Left lung (tissue), 10 donors: ENCODE data around the gene DNAL4. TPM values are rescaled to one million over a fixed set of nuclear protein-coding genes. Genes with fewer than 3 reads are reported as not detected.

Source experiments
- ATAC-seq: fragments of 200-7000 bp; cut with Tn5 transposase; one replicate; pipeline ENCODE4 v1.9.1; 2020; ENCODE audit warnings: moderate library complexity
- DNase-seq, 4 donors: peaks; one replicate each; pipeline ENCODE4 v3.0.0-alpha.2; 2013 to 2020
- H3K27ac ChIP-seq, 2 donors: fragments of 200-600 bp; sonication (generic) in 1 of 2; one replicate each; pipeline versions ENCODE4 v1.5.0 to v1.8.0; 2020 to 2021
- H3K27me3 ChIP-seq, 2 donors: fragments of 200-600 bp; sonication (generic) in 1 of 2; one replicate each; pipeline versions ENCODE4 v1.5.0 to v1.8.0; 2020 to 2021
- H3K36me3 ChIP-seq, 2 donors: fragments of 200-600 bp; sonication (generic) in 1 of 2; one replicate each; pipeline versions ENCODE4 v1.5.0 to v1.8.0; 2020 to 2021
- H3K4me1 ChIP-seq, 2 donors: fragments of 200-600 bp; one replicate each; pipeline ENCODE4 v1.8.0; 2021
- H3K4me3 ChIP-seq, 2 donors: fragments of 200-600 bp; sonication (generic) in 1 of 2; one replicate each; pipeline versions ENCODE4 v1.5.0 to v1.8.0; 2020 to 2021; ENCODE audit warnings: mild to moderate bottlenecking in 1 of 2
- H3K9me3 ChIP-seq, 2 donors: fragments of 200-600 bp; sonication (generic) in 1 of 2; one replicate each; pipeline versions ENCODE4 v1.5.0 to v1.8.0; 2020 to 2021
- intact Hi-C, 2 donors: fragments of 100-400 bp; cut with DNase I; formaldehyde crosslinking; loops; one replicate each; pipeline versions ENCODE4 v1.11.2 to v1.14.2; 2022
- polyA plus RNA-seq, 6 donors: library from polyadenylated mRNA; unstranded; fragments of 120-200 nt; gene quantifications; one replicate each; pipeline ENCODE4 v1.2.1, GENCODE V29; 2013; ENCODE audit not compliant: insufficient read length in 6 of 6
- total RNA-seq, 2 donors: library from RNA; stranded (reverse); fragmentation: NEBNext Ultra II Directional; extraction: Animal tissue kit (Norgen Biotek cat#: 25700); gene quantifications; one replicate each; pipeline ENCODE4 v1.2.1, GENCODE V29; 2021
- TF ChIP-seq, protein P1 (sequence below), 2 donors: fragments of 200-600 bp; sonication (generic) in 1 of 2; IDR thresholded peaks; one replicate each; pipeline versions ENCODE4 v1.5.0 to v1.8.0; 2021; ENCODE audit warnings: antibody characterized with exemption in 2 of 2
- donor health status: DM: no; HTN: yes; CAD: no.
- donor health status: DM: no; HTN: no; CAD: no.

Gene DNAL4
- total and polyA plus RNA-seq, 8 donors: 16.3 to 36.4 (median 34.0) TPM

DNA sequence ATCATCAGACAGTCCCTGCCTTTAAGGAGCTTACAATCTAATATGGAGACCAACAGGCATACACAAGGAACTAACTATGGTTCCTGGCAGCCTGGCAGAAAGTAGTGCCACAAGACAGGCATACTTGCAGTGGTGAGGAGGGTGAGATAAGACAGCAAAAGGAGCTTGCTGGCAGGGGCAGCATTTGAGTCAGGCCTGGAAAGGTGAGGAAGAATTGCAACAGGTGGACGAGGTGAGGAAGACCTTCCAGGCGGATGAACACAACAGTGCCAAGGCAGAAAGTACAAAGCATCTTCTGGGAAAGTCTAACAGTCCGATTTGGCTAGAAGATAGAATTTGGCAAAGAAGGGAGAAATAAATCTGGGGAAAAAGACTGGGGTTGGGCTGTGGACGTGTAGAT is 4.3 kb downstream of the DNAL4 start:
- TF ChIP-seq, protein P1, sequence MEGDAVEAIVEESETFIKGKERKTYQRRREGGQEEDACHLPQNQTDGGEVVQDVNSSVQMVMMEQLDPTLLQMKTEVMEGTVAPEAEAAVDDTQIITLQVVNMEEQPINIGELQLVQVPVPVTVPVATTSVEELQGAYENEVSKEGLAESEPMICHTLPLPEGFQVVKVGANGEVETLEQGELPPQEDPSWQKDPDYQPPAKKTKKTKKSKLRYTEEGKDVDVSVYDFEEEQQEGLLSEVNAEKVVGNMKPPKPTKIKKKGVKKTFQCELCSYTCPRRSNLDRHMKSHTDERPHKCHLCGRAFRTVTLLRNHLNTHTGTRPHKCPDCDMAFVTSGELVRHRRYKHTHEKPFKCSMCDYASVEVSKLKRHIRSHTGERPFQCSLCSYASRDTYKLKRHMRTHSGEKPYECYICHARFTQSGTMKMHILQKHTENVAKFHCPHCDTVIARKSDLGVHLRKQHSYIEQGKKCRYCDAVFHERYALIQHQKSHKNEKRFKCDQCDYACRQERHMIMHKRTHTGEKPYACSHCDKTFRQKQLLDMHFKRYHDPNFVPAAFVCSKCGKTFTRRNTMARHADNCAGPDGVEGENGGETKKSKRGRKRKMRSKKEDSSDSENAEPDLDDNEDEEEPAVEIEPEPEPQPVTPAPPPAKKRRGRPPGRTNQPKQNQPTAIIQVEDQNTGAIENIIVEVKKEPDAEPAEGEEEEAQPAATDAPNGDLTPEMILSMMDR (IDR thresholded peaks at IDR 0.05): no peak
- no peak overlapping the region for H3K27ac ChIP-seq
- peaks cover 0 to 11% of the 10 kb centered on the region in 2 donors for H3K36me3 ChIP-seq
- ATAC-seq (no peak), DNase-seq (no peak)
- H3K4me1 ChIP-seq: peaks cover 7 to 22% of the 10 kb centered on the region in 2 donors
- no peak overlapping the region for H3K4me3 ChIP-seq
- intact Hi-C loops: no loop called here
- H3K27me3 ChIP-seq: no peaks in the 10 kb centered on the region
- no peaks in the 10 kb centered on the region for H3K9me3 ChIP-seq

DNA sequence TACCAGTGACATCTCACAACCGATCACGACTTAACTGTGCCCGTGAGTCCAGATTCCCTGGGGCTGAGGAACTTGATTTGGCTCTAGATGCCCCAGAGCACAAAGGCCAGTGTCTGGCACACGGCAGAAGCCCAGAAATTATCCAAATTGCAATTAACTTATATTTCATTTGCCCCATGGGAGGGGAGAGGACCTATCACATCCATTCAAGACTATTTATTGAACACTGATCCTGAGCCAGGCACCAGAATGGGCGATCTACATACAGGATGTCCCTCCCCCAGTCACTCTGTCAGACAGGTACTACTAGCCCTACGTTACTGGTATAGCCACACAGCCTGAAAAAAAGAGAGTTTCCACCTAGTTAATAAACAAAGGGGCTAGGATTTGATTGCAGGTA is 5.1 kb downstream of the DNAL4 start:
- peak overlapping the region; percentile 37 to 57 for H3K27ac ChIP-seq
- no peak overlapping the region for H3K4me3 ChIP-seq
- H3K27me3 ChIP-seq: no peaks in the 10 kb centered on the region
- H3K4me1 ChIP-seq: peaks cover 7 to 22% of the 10 kb centered on the region in 2 donors
- H3K36me3 ChIP-seq: peaks cover 0 to 11% of the 10 kb centered on the region in 2 donors
- DNase-seq (no peak), ATAC-seq (no peak)
- no peaks in the 10 kb centered on the region for H3K9me3 ChIP-seq
- TF ChIP-seq, protein P1 (IDR thresholded peaks at IDR 0.05): no peak
- intact Hi-C loops: no loop called here

DNA sequence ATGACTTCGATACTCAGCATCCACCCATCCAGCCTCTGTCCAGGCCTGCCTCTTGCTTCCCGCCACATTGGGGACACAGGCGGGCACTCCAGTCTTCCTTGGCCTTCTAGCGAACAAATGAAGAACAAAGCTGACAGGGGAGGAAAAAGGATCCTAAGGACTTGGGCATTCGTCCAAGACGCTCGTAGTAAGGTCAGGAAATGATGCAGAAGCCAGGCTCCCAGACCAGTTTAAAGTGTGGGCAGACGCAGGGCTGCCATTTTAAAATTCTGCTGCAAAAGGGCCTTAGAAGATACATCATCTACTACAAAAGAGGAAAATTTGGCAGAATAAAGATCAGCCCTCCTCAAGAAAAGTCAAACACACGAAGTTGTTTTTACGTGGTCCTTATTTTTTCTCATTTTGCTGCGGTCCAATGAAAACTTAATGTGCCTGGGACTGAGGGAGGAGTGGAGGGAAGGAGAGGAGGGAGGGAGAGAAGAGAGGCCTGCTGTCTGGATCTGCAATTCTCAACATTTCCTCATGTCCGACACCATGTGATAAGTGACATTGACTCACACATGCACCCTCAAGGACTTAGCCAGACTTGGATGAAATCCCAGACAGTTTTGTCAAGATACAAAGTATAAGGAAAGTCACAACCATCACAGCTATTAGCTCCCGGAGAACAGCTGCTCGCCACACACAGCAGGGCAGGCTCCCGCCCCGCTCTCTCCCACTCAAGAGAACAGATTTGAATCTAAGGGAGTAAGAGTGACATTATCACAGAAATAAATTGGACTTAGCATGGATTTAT is 5.7 kb downstream of the DNAL4 start:
- ATAC-seq (peak; percentile 92), DNase-seq (peak in 2 of 4 donors; percentile 84 to 94)
- Histone ChIP-seq H3K36me3 (peaks cover 0 to 11% of the 10 kb centered on the region in 2 donors), H3K27ac (peak overlapping the region; percentile 54 to 57), H3K4me1 (peaks cover 5 to 19% of the 10 kb centered on the region in 2 donors), H3K4me3 (no peak overlapping the region), H3K27me3 (no peaks in the 10 kb centered on the region), H3K9me3 (no peaks in the 10 kb centered on the region)
- TF ChIP-seq, protein P1 (IDR thresholded peaks at IDR 0.05): no peak
- intact Hi-C loops: no loop called here

DNA sequence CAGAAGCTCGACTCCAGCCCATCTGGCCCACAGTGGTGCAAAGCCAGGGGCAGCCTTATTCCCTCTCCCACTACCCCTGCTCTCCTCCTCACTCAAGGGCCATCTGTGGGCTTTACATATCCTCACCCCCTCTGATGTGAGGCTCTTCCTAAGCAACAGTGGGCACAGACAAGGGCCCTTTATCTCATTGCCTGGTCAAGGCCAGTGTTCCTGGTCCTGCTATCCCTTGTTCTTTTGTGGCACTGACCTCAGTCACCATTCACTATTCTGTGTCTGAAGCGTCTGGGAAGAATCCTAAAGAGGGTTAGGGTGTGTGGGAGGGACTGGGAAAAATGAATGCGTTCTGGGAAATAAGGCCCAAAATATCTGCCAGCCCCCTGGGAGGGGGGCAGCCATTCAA is 7.3 kb downstream of the DNAL4 start:
- peak in 1 of 4 donors; percentile 2 for DNase-seq
- Histone ChIP-seq H3K36me3 (peaks cover 0 to 11% of the 10 kb centered on the region in 2 donors), H3K27me3 (no peaks in the 10 kb centered on the region), H3K4me1 (peaks cover 3 to 25% of the 10 kb centered on the region in 2 donors), H3K9me3 (no peaks in the 10 kb centered on the region), H3K27ac (no peak overlapping the region), H3K4me3 (no peak overlapping the region)
- intact Hi-C loops: no loop called here
- TF ChIP-seq, protein P1 (IDR thresholded peaks at IDR 0.05): no peak
- no peak for ATAC-seq

DNA sequence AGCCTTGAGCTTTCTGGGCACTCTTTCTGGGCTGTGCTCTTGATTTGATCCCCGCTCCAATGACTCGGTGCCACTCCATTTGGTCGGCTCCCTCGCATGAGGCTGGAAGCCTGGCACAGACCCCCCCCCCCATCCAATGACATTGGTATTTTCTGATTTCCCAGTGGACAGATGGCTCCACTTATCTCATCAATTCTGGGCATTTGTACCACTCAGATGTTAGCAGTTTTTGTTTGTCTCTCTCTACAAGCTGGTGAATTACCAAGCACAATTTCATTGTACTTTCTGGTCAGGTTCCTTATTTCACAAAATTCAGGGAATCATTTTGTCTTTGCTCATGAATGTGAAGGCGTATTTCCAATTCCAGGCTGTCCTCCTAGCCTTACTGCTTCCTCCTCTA is 9.1 kb downstream of the DNAL4 start:
- Histone ChIP-seq H3K4me1 (peaks cover 3 to 25% of the 10 kb centered on the region in 2 donors), H3K27ac (no peak overlapping the region), H3K9me3 (no peaks in the 10 kb centered on the region), H3K27me3 (no peaks in the 10 kb centered on the region), H3K36me3 (peaks cover 0 to 19% of the 10 kb centered on the region in 2 donors), H3K4me3 (no peak overlapping the region)
- intact Hi-C loops: no loop called here
- ATAC-seq (no peak), DNase-seq (no peak)
- TF ChIP-seq, protein P1 (IDR thresholded peaks at IDR 0.05): no peak
